Putamen (tissue), 1 donor: Measurements from ENCODE around the gene GMIP.
"Not testable (repeated sequence)": the region's sequence is repeated elsewhere in the genome, so short reads cannot be mapped to it uniquely, and the experiment has no call there.

ENCODE experiments used
- DNase-seq: peaks from one replicate; pipeline ENCODE4 v3.0.0-alpha.2; 2016; ENCODE audit warnings: low spot score

The GMIP gene

GRCh38 chr19:19606686-19607085 is 36.8 kb downstream of the GMIP start:
- not testable (repeated sequence) for DNase-seq

- no peak for DNase-seq
Observed at GRCh38 chr19:19606021-19606420, 37.4 kb downstream of the GMIP start.

GRCh38 chr19:19602713-19603324 is 40.6 kb downstream of the GMIP start:
- no peak for DNase-seq

GRCh38 chr19:19602136-19602712 is 41.2 kb downstream of the GMIP start:
- no peak for DNase-seq

- DNase-seq, result no peak
Observed at GRCh38 chr19:19600793-19601330, 42.6 kb downstream of the GMIP start.

- not testable (repeated sequence) for DNase-seq
Observed at GRCh38 chr19:19598728-19599451, 44.6 kb downstream of the GMIP start.

- no peak for DNase-seq
Observed at GRCh38 chr19:19597809-19598306, 45.6 kb downstream of the GMIP start.

GRCh38 chr19:19595171-19595701 is 48.2 kb downstream of the GMIP start:
- no peak for DNase-seq

GRCh38 chr19:19594381-19594780 is 49.1 kb downstream of the GMIP start:
- DNase-seq, result no peak

GRCh38 chr19:19592690-19593089 is 50.8 kb downstream of the GMIP start:
- DNase-seq, result no peak

GRCh38 chr19:19591133-19591825 is 52.2 kb downstream of the GMIP start:
- DNase-seq, result no peak

GRCh38 chr19:19588546-19588945 is 54.9 kb downstream of the GMIP start:
- DNase-seq, result no peak

- no peak for DNase-seq
Observed at GRCh38 chr19:19587771-19588170, 55.7 kb downstream of the GMIP start.

GRCh38 chr19:19584356-19584755 is 59.1 kb downstream of the GMIP start:
- no peak for DNase-seq

- DNase-seq, result no peak
Observed at GRCh38 chr19:19582471-19582870, 61.0 kb downstream of the GMIP start.

- no peak for DNase-seq
Observed at GRCh38 chr19:19581391-19581790, 62.1 kb downstream of the GMIP start.

GRCh38 chr19:19580418-19580817 is 63.0 kb downstream of the GMIP start:
- no peak for DNase-seq

GRCh38 chr19:19579533-19580361 is 63.7 kb downstream of the GMIP start:
- DNase-seq, result no peak
